HS-5 (cell line): ENCODE measurements around the gene USP3.
A peak's percentile ranks its signal among the peaks of the same experiment; 100 is the strongest.

Experiments
- DNase-seq: peaks from one replicate; pipeline ENCODE4 v3.0.0-alpha.2; 2012; ENCODE audit warnings: low read depth

Gene USP3

DNA sequence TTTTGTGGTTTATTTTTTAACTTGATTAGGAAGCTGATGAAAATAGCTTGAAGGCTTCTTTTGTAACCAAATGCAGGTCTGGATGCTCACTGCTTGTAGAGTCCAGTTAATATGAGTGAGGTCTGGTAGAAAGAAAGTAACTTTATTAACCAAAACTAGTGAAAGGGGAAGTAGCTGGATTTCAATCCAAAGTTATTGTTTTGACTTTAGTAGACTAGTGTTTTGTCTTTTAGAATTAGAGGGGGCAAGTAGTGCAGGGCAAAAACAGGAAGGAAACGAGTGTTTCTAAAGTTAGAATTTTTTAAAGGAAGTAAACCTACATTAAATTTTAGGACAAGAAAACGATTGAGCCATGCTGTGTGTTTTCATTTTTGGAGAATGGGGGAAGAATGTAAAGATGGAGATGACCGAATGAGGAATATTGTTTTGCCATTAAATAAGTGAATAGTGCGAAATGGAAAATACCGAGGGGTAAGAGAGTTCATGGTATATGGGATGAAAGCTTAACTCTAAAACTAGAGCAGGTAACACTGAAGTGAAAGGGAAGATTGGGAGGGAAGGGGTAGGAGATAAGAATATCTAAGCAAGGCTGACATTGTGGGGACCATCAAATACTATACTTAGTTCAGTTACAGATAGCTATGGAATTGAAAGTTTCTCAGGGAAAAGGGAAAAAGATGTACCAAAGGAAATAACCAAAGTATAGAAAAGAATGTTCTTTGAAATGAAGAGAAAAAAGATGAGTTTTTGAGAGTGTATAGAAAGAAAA lies 40.0 kb downstream of the USP3 start:
- no peak for DNase-seq

GRCh38 chr15:63545520-63545919 lies 41.1 kb downstream of the USP3 start:
- DNase-seq = no peak

DNA sequence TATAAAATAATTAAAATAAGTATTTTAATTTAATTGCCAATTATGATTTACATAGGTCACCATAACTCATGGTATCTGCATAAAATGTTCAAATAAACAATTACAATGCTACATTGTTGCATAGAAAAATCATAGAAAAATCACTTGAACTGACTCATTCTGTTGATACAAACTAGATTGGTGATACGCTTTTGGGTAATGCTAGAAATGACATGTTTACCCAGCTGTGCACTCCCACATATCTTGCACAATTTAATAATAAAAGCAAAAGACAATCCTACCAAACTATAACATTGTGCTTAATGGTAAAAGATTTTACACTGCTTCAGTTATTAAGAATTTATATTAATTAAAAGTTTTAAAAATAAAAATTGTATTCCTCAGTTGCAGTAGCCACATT lies 47.0 kb downstream of the USP3 start:
- peak; percentile 11 for DNase-seq

GRCh38 chr15:63553388-63553791 lies 49.0 kb downstream of the USP3 start:
- DNase-seq = peak; percentile 55

- DNase-seq = no peak
Measured at GRCh38 chr15:63554337-63554927, 50.0 kb downstream of the USP3 start.

DNA sequence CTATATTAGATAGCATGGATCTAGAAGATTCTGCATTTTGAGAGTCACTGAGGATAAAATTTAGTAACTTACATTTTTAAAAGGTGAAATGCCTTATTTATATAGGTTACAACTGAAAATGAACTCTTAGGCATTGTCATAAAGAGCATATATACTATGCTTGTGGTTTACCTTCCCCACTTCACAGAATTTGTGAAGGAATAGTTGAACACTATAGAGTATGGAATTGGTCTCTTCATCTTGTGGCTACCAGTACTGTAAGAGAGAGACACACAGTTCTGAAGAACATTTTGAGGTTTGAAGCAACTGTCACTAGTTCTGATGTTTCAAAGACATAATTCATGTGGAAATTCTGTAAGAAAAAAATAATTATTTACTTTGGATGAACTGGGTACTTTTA lies 51.1 kb downstream of the USP3 start:
- no peak for DNase-seq

GRCh38 chr15:63556246-63556645 lies 51.9 kb downstream of the USP3 start:
- no peak for DNase-seq

GRCh38 chr15:63556736-63557135 lies 52.3 kb downstream of the USP3 start:
- DNase-seq = no peak

- DNase-seq = no peak
Measured at GRCh38 chr15:63559753-63560152, 55.4 kb downstream of the USP3 start.

- DNase-seq = no peak
Measured at GRCh38 chr15:63560741-63561448, 56.5 kb downstream of the USP3 start.

- DNase-seq = no peak
Measured at GRCh38 chr15:63564093-63564492, 59.7 kb downstream of the USP3 start.

DNA sequence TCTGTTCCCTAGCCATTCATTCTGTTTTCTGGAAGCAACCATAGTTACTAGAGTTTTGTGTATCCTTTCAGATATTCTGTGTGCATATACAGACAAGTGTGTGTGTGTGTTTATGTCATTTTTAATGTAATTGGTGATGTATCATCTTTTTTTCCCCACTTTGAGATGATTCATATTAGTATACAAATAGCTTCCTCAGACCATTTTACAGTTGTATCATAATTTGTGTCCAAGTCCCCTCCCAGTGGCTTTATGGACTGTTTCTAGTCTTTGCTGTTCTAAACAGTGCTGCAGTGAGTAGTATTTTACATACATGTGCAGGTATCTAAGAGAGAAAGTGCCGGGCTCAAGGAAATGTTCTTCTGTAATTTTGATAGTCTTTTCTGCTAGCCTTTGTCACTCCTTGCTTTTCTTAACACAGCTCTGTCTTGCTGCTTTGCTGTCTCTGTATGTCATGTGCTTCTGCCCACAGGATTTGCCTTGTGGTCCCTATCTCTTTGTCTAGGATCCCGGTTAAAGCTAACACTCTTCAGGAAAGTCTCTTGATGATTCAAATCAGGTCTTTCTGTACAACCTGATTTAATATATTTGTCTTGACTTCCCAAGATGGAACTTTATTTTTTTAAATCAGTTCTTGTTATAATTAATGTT lies 61.3 kb downstream of the USP3 start:
- no peak for DNase-seq

DNA sequence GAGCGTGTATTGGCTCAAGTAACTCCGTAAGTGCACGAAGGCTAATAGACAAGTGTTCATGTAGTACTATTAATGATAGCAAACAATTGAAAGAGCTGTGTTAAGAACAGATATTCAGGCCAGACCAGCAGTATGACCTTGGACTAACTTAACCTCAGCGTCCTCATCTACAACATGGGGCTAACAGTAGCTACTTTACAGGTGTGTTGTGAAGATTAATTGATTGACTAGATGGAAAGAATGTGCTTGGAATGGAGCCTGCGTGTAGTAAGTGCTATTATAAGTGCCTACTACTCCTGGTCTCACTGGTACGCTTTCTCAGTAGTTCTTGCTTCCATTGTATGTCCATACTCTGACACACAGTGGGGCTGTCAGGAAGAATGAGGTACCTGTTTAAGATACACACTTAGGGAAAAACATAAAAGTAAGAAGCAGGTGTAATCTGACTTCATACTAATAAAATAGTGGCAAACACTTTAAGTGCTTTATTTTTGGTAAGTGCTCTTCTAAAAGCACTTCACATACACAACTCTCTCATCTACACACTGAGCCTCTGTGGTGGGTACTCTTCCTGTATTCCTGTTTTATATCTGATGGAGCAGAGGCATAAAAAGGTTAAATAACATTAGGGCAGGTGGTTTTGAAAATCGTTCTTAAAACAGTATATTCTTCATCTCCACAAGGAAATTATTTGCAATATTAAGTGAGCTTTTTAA lies 68.5 kb downstream of the USP3 start:
- no peak for DNase-seq

GRCh38 chr15:63573533-63573932 lies 69.1 kb downstream of the USP3 start:
- DNase-seq = no peak

DNA sequence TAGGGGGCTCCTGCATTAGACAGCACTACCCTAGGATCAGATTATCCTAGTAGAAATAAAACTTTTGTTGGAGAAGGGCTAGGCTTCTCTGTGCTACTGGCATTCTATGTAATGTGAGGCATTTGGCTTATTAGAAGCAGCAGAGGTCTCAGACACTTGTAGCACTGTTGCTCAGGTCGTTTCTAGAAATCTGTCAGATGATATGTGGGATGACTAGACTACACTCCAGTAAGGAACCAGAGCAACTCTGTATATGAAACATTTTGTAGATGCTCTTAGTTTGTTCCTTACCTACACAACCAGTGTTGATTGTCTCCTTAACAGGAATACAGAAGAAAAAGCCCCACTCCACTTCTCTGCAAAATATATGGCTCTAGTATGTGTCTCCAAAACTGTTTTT lies 70.9 kb downstream of the USP3 start:
- no peak for DNase-seq

GRCh38 chr15:63576441-63576840 lies 72.0 kb downstream of the USP3 start:
- no peak for DNase-seq

GRCh38 chr15:63582179-63582578 lies 77.8 kb downstream of the USP3 start:
- DNase-seq = no peak

DNA sequence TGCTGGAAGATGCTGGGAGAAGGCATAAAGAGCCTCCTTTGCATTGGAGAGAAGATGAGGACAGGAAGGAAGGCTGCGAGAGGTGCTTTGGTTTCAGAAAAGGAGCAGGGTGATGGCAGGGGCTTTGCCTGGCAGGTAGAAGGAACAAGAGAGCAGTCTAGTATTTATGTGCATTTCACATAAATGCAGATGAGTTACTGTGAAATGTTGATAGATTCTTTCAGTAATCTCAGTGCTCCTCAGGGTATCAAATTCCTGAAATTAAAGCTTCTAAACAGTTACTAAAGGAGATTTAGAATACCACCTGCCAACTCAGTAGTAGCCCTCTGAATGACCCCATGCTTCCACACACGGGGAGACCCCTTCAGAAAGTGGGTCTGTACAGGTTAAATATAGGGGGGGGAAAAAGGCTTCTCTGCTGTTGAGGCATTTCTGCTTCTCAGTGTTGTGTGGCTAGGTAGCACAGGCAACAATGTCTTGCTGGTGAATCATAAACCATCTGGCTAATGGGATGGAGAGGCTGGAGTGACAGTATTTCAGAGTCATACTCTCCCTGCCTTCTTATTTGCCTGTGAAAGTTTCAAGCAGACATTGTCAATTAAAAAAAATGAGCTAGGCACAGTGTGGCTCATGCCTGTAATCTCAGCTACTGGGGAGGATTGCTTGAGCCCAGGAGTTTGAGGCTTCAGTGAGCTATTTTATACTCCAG lies 78.5 kb downstream of the USP3 start:
- DNase-seq = peak; percentile 68

GRCh38 chr15:63586790-63587189 lies 82.4 kb downstream of the USP3 start:
- no peak for DNase-seq

DNA sequence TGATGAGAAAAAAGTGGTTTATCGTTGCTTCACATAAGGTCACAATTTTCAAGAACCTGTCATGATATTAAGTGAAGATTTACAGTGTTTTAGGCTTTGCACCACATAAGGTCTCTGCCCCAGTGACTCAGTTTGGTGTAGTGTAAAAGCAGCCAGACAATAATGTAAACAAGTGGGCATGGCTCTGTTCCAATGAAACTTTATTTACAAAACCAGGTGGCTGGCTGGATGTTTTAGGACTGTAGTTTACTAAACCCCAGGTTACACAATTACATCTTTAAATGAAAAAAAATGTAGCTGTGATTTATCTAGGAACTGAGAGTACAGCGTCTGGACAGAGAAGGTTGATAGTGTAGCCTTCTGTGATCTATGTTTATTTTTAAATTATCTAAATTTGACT lies 83.1 kb downstream of the USP3 start:
- DNase-seq = no peak

- no peak for DNase-seq
Measured at GRCh38 chr15:63588826-63589225, 84.4 kb downstream of the USP3 start.
